ENCODE measurements around the gene CNPY1.
"Not testable (repeated sequence)": the region's sequence is repeated elsewhere in the genome, so short reads cannot be mapped to it uniquely, and the experiment has no call there.

The CNPY1 gene
- total RNA-seq: 0 reads per million in 3 experiments

DNA sequence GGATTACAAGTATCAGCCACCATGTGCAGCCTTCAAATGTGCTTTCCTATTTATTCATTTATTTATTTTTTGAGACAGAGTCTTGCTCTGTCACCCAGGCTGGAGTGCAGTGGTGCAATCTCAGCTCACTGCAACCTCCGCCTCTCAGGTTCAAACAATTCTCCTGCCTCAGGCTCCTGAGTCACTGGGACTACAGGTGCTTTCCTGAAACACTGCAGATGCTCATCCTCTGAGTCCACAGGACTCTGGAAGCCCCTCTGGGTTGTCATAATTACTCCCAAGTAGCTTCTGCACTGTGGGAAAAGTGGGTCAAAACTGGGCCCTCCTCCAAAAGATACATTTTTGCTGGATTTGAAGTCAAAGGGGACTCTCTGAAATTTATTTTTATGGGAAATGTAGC, at the start of gene CNPY1:
TSS of gene CNPY1 (minus strand) at position 111 of the 400 bp plus-strand sequence. CDS start 630 bp downstream, outside the sequence.
- not testable (repeated sequence) for DNase-seq

DNA sequence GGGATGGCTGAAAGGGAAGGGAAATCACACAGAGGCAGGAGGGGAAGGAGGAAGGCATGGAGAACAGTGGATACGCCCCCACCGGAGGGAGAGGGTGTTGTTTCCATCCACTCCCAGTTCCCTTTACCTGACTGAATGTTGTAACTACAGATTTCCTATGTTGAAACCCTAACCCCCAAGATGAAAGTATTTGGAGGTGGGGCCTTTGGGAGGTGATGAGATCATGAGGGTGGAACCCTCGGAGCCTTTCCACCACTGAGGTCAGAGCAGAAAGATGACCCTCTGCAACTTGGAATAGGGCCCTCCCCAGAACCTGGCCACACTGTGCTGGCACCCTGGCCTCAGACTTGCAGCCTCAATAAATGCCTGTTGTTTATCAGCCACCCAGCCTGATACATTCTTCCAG, 48.6 kb upstream of the CNPY1 start:
- DNase-seq: no peak

DNA sequence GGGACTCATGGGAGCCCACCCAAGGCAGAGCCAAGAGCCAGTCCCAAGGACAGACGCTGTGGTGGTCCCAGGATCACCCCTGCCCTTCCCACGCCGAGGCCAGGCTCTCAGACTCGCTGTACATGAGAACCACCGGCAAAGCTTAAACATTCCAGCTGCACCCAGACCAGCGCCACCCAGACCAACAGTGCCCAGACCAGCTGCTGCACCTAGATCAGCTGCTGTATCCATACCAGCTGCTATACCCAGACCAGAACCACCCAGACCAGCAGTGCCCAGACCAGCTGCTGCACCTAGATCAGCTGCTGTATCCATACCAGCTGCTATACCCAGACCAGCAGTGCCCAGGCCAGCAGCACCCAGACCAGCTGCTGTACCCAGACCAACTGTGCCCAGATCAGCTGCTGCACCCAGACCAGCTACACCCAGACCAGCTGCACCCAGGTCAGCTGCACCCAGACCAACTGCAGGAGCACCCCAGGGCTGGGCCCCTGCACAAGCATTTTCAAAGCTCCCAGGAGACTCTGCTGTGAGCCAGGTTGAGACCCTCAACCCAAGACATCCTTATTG, 47.9 kb upstream of the CNPY1 start:
- DNase-seq: no peak

DNA sequence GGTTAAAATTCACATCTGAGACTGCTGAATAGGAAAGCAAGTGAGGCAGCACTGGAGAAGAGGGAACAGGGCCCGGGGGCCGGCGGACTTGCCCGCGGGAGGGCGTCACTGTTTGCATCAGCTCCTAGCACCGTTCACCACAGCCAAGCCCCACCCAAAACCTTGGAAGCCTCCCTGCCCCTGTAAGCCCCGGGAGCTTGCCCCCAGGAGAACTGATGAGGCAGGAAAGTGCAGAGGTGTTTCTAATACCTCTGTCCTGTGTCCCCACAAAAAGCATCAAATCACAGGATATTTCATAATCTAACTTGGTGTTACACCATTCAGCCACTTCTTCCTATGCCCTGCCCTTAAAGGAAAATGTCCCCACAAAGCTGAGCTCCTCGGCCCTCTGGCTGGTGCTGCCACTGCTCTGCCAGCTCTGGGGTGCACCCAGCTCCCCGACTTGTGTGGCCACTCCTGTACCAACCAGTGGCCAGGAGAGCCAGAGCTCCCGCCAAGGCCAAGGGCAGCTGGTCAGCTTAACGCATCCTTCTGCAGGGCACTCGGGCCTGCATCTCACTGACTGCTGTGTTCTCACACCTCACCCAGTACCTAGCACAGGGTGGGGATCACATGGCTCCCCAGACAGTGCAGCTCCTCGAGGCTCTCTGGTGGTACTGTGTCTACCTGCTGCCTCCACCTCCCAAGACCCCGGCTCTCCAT, 47.3 kb upstream of the CNPY1 start:
- DNase-seq: no peak

DNA sequence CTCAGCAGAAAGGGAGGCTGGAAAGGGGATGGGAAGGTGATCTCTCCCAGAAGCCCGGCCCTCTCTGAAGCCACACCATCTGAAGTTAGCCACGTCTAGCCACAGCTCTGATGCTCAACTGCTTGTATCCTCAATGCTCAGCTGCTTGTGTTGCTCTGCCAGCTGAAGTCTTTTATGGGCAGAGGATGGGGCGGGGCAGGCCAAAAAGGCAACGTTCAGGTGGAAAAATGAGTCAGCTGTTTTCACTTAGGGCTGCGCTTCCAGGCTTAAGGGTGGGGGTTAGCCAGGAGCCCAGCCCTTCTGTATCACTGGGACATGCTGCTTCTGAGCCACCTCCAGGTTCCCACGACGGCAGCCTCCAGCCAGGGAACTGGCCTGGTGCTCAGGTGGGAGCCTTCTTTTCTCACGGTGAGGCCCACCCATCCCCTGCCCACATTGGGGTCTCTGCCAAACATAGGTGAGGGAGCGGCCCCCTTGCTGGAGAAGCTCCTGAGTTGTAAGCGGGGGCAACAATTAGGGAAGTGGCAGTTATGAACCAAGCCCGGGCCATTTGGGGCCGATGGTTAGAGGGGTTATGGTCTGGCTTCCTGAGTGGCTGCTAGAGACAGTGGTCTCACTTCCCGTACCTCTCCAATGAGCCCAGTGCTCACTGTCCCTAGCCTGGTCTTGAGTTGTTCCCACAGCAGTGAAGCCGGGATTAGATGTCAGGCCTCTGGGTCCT, 44.9 kb upstream of the CNPY1 start:
- no peak for DNase-seq

DNA sequence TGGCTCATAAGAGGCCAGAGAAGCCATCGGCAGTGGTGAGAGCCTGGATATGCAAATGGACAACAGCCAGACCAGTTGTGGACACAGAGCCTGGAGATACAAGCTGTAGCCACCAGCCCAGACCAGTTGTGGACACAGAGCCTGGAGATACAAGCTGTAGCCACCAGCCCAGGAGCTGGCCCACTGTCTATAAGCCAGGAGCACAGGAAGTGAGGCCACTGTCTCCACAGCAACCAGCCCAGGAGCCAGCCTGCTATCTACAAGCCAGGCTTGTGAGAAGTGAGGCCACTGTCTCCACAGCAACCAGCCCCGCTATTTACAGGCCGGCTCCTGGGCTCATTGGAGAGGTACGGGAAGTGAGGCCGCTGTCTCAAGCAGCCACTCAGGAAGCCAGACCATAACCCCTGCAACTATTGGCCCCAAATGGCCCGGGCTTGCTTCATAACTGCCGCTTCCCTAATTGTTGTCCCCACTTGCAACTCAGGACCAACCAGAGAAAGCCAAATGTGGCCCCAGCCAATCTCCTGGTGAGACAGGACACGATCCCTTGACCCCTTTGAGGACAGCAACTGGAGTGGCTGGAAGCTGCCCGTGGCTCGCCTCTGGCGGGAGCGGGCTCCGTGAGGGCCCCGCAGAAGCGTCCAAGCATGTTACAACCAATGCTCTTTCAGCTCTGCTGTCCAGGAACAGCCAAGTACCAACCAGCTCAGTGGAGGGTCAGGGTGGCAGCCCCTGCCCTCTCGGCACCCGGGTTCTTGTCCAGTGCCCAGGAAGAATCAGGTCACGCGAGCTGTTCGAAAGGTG, 44.1 kb upstream of the CNPY1 start:
- DNase-seq: no peak

DNA sequence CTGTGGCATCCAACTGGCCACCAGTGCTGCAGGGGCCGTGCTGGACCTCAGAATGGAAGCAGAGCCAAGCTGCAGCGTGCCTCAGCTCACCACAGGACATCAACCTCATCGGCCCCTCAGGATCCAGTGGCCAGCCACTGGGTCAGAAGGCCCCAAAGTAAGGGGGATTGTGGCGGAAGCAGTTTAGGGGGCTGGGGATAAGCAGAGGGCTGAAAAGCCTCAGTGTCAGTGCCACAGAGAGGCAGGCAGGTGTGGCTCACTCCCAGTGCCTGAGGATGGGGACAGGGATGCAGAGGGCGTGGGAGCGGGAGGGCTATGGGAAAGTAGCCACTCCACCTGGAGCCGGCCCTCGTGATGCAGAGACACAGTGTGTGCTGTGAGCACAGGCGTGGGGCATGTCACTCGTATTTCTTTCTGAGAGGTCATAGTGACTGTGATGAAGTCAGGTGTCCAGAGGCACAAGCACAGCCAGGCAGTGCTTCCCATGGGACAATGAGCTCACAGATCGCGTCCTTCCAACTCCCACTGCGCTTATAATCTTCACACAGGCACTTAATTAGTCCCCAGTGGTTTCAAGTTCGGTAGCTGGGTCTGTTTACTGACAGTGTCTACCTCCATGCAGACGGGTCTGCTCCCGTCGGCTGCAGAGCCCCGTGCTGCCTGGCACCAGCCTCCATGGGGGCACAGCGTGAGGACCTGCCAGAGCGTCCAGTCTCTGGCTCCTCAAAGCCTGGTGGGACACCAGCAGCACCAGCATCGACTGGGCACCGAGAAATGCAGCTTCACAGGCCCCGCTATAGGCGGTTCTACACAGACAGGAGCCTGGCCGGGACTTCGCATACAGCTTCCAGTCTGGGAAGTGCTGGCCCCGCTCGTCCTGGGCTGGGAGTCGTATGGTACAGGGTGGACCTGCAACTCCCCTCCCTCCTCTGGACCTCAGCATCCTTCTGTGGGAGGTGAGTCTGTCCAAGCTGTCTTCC, 42.9 kb upstream of the CNPY1 start:
- DNase-seq: no peak

DNA sequence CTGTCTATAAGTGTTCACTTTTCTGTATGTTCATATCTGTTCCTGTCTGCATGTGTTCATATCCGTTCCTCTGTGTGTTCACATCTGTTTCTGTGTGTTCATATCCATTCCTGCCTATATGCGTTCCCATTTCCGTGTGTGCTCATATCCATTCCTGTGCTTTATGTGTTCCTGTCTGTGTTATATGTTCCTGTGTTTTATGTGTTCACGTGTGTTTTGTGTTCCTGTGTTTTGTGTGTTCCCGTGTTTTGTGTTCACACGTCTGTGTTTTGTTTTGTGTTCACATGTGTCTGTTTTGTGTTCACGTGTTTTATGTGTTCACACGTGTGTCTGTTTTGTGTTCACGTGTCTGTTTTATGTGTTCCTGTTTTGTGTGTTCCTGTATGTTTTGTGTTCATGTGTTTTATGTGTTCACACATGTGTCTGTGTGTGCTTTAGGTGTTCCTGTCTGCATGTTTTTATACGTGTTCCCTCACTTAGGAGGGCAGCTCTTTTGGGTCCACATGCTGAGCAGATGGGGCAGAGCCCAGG, 42.2 kb upstream of the CNPY1 start:
- no peak for DNase-seq

DNA sequence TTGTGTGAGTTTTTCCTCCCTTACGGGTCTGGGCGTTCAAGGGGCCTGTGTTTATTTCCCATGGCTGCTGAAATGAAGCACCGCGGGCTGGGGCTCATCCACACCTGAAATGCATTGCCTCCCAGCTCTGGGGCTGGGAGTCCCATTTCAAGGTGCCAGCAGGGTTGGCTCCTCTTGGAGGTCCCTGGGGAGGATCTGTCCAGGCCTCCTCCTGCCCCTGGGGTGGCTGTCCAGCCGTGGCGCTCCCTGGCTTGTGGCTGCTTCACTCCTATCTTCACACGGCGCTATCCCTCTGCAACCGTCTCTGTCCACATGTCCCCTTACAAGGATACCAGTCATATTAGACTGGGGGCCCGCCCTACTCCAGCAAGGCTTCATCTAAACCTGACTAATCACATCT, 41.1 kb upstream of the CNPY1 start:
- no peak for DNase-seq

DNA sequence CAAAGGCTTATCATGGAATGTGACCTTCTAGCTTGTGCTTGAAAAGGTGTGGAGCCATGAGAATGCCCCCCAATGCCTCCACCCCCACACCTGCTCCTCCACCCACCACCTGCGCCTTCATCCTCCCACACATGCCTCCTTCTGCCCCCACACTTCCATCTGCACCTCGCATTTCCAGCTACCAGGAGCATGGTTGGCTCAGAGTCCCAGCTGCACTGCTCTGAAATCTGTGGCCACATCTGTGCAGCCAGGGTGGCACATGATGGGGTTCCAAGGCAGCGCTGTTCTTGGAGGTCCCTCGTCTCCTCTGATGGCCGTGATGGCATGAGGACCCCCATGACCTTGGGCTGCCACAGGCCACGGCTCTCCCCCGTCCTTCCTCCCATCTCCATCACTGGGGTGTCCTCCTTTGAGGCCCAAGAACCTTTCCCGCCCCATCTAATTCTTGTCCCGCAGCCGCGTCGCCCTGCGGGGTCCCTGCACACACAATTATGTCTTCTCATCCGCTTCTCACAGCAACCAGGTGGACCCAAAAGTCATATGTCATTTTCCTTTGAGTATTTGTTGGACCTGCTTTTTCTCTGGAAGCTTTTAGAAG, 40.6 kb upstream of the CNPY1 start:
- DNase-seq: no peak

DNA sequence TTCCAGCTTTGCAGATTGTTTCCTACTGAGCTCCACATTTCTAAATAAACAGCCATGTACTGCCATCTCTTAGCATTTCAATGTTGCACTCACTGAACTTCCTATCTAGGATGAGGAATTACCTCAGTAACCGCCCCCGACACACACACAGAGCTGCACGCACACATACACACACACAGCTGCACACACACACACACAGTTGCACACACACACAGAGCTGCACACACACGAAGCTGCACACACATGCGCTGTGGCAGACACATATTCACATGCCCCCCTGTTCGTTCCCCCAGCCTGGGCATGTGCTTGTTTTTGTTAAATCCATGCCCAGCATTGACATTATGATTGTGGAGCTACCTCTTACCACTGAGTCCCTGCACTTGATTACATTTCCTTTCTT, 39.6 kb upstream of the CNPY1 start:
- DNase-seq: no peak

DNA sequence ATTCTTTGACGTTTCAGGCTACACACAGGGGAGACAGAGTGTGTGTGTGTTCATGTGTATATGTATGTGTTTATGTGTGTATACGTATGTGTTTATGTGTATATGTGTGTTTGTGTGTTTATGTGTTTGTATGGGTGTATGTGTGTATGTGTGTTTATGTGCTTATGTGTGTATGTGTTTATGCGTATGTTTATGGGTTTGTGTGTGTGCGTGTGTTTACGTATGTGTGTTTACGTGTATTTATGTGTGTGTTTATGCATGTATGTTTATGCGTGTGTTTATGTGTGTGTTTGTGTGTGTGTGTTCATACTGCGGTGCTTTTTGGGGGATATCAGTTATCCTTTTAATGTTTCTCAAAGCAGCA, 39.2 kb upstream of the CNPY1 start:
- no peak for DNase-seq

DNA sequence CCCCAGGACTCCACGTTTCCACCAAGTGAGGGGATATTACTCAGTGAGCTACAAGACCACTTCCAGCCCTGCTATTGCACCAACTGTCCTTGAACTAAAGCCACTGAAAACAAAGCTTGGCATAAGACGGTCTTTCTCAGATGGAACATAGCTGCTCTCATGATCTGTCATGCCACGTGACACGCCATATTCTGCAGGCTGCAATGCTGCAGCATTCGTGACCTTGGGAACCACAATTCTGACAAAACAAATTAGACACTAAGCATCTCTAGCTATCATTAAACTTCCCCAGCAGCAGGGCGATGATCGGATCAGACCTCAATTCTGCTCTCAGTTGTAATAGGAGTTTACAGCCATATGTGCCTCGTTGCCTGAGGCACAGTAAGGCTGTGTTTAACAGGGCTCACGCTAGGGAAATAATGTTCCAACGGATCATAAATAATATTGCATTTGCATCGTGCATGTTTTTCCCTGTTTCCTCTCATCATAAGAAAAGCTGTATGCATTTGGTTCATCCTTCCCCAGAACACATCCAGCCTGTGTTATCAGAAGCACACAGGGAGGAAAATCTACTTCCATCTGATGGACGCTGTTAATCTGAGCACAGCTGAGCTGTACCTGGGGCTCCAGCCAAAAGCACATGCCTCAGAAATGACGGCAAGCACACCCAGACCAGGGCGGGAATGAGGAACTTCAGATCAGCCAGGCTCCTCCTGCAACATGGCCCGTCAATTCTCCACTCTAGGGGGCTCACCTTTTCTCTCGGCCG, 38.6 kb upstream of the CNPY1 start:
- no peak for DNase-seq

DNA sequence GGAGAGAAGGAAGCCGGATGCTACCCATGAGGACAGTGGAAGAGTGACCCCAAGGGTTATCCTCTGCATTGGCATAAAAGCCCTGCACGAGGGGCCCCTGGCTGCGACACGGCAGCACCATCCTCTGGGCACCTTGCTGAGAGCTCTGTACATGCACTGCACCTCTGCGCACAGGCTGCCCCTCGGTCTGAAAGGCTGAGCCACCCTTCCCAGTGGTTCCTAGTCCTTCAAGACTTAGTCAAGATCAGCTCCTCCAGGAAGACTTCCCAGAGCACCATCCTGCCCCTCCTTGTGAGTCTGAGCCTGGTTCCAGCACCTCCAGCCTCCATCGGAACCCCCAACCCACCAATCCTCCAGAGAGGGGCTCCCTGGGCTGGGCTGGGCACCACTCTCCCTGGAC, 37.9 kb upstream of the CNPY1 start:
- no peak for DNase-seq

DNA sequence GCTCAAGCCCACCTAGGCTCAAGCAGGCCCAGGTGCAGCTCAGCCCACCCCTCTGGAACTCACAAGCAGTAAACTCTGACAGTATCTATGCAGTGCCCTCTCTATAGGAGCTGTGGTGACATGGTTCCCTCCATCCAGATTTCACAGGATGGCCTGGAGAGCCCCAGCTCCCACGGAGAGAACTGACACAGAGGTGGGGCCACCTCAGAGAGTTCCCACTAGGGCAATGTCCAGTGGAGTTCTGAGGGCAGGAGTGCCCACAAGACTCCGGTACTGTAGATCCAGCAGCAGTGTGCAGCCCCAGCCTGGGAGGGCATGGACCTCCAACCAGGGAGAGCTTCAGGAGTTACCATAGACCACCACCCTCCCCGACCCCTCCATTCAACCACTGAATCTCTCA, 37.3 kb upstream of the CNPY1 start:
- DNase-seq: no peak

DNA sequence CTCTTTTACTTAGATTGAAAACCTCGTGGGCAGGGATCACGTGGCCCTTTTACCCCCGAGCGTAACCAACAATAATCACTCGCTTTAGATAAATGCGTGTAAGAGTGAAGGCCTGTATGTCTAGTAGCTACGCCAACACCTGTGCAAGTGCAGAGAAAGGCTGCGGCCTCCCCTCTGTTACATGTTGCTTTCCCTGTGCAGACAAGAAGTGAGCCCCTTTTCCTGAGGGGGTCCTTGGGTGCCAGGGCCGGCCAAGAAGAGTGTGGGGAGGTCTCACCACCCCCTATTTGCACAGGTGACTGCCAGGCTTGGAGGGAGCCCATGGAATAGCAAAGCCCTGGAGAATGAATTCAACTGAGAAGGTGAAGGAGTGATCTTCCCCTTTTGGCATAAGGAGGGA, 35.6 kb upstream of the CNPY1 start:
- DNase-seq: no peak

DNA sequence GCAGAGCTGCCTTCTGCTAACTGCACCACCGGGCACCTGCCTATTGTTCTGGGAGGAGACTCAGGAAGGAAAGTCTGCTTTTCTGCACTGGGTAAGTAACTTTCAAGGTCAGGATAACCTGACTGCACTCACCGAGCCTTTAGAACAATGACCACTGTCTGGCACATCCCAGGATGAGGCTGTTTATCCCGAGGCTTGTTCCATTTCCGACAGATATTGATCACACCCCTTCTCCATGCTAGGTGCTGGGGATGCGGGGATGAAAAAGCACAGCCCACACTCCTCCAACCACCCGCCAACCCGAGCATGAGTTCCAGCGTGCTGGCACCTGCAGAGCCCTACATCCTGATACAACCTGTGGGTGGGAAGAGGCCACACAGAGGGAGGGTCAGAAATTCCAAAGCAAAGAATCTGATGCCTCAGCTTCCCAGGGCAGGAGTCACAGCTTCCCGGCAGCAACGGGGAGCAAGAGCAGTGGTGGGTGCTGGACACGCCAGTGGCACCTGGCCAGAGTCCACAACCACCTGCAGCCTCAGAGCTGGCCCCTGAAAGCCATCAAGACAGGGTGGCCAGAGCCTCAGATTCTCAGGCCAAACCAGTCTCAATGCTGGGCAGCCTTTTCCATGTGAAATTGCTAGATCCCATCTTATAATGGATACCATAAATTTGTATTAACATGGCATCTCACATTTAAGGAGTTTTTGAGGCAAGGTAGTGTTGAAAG, 34.9 kb upstream of the CNPY1 start:
- no peak for DNase-seq

DNA sequence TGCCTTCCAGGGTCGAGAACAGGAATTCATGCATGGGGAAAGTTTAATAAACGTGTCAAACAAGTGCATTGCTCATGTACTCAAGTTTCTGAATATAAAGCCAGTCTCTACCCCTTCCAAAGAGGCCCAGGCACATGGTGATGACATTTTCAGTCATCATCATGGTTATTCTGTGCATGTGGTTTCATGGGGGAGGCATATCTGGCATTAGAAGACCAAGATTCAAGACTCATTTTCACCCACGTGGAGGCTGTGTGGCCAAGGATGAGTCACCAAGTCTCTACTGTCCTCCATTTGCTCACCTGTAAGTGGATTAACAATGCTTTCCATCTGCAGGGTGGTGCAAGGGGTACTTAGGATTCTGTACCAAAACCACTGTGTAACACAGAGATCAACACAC, 34.0 kb upstream of the CNPY1 start:
- no peak for DNase-seq

DNA sequence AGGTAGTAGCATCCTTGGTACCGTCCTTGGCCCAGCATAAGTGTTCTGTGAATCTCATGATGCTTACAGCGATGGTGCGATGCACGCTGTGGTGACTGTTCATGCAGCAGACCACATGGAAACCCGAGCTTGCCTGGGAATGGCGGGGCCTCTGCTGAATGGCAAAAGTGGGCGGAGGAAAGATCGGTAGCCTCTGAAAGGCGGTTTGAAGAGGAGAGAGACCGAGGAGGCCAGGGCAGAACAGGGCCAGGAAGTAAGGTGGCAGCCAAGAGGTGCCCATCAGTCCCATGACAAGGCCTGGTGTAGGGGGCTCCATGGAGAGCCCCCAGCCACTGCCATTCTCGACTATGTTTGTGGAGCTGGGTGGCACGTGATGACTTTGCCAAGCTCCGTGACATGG, 33.2 kb upstream of the CNPY1 start:
- DNase-seq: no peak

DNA sequence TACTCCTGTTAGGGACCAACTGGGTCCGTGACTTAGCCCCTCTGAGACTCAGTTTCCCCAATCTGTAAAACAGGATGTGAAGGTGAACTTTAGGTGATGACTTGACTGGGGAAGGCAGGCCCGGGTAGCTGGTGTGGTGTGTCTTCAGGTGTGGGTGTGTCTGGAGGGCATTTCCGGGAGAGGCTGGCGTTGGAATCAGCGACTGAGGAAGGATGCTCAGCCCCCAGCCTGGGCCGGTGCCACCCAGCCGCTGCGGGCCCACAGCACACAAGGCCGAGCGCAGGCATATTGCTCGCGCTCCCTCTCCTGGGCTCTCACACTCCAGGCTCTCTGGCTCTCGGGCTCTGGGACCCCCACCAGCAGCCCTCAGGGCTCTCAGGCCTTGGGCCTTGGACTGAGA, 31.7 kb upstream of the CNPY1 start:
- no peak for DNase-seq

Data from central memory CD4-positive, alpha-beta T cell (primary cell).